DMS79 (cell line): ENCODE measurements around the gene TFR2.

Experiments used
- DNase-seq: peaks from one replicate; lab custom pipeline; 2025; lab: John Stamatoyannopoulos, UW

TFR2 gene

DNA sequence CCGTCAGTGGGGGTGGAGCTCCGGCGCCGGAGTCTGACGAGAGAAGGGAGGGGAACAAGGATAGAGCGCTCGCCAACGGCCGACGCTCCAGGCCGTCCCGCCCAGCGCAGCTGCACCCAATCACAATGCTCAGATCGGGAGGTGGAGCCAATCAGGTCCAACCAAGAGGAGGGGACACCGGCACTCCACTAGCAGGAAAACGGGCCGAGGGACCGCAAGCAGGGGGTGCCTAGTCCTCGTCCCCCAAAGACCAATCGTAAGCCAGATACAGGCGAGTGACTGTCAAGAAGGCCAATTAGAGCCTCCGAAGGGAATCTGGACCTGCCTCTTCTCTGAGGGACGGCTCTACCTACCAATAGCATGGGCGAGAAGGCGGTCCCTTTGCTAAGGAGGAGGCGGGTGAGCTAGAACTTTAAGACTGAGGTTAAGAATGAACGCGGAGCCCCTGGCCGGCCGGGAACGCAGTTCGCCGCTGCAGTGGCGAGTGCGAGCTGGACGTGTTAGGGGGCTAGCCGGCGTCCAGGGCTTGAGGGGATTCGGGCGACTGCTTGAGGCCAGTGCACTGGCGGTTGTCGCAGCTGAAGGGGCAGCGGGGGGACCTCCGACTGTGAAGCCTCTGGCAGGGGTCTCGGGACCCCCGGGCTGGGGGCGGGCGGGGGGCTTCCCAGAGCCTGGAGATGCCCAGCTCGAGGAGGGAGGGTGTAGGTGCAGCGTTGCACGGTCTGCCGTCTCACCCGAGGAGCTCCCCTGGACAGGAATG is 54.9 kb downstream of the TFR2 start, which contains the start of gene FBXO24:
FBXO24 (plus strand) TSS at position 63 of the 760 bp plus-strand sequence; CDS start at position 361, 298 bp downstream.
- peak; percentile 100 for DNase-seq

DNA sequence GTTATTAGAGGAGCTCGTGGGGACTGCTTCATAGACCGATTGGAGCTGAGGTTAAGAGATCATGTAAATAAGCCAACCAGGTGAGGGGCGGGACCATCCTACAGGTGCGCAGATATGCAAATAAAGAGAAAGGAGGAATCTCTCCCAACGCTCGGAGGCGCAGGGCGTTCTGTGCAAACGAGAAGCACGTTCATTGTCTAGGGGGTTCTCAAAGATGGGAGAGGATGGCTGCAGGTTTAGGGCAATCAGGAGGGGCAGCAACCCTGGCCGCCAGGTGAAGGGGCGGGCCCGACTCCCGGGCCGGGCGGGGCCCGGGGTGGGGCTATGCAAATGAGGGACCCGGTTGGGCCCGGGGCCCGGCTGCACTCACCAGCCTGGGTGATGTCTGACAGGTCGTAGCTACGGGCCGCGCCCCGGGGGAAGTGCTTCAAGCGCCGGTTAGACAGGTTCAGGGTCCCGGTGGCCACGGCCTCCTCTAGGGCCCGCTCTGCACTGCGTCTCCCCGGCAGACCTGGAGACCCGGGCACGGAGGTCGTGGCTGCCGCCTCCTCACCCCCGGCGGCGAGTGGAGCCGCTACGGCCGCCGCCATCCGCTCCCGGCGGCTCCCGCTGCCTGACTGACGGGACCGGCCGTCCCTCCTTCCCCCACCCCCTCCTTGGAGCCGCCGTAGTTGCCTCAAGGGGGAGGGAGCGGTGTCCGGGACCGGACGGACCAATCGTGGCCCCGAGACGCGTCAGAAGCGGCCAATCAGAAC is 55.7 kb downstream of the TFR2 start, which contains the start of gene LRCH4:
LRCH4 (minus strand) TSS at position 619 of the 755 bp plus-strand sequence; CDS start at position 590, 29 bp downstream.
- DNase-seq, result no peak

DNA sequence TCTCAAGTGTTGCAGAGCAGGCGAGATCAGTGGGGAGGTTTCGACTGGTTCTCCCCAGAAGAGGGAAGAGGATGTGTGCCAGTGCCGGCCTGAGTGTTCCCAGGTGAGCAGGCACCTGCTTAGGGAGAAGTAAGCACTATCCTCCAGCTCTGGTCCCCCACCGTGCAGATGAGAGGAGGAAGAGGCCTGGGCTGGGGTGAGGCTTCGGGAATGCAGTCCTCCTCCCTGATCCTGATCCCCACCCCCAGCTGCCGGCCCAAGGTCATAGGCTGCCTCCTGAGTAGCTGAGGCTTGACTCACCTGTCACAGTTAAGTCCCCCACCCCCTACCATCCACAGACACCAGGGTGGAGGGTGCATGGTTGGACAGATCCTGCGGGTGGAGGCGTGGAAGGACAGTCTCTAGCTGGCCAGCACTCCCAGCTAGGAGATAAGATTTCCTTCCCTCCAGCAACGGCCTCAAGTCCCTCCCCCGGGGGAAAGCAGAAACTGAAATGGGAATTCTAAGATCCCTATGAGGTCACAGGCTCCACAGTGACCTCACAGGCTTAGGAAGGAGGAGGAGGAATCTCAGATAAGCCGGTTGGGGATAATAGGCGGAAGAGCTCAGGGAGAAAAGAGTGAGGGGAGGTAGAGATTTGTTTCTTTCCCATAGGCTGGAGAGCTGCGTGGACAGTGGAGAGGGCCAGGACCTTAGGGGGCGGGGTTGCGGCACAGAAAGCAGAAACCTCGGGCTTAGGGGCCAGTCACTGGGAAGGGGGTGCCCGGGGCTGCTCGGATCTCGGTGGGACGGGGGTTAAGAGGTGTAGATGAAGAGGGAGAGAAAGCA is 56.5 kb downstream of the TFR2 start:
- peak; percentile 48 for DNase-seq

DNA sequence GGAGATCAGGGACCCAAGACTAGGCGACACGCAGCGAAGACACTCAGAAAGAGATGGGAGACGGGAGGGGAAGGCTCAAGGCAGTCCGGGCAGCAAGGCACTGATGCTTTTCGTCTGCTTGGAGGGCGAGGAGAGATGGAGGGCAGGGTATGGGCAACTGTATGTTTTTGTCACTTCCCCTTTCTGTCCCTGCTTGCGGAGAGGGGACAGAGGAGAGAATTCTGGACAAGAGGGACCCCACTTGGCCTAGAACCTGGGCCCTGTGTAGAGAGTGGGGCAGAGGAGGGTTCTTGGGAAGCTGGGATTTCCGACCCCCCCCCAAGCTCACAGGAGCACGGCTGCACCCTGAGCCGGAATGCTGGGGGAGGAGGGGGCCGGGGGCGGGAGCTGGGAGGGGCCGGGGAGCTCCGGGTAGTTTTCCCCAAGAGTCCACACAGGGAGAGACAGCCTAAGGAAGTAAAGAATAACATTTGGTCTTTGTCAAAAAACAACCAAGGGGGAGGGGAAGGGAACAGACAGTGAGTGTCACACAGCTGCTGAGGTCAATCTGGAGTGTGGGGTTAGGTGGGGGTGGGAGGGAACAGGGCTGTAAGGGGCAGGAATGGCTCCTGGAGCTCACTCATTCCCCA is 57.2 kb downstream of the TFR2 start:
- DNase-seq, result no peak

DNA sequence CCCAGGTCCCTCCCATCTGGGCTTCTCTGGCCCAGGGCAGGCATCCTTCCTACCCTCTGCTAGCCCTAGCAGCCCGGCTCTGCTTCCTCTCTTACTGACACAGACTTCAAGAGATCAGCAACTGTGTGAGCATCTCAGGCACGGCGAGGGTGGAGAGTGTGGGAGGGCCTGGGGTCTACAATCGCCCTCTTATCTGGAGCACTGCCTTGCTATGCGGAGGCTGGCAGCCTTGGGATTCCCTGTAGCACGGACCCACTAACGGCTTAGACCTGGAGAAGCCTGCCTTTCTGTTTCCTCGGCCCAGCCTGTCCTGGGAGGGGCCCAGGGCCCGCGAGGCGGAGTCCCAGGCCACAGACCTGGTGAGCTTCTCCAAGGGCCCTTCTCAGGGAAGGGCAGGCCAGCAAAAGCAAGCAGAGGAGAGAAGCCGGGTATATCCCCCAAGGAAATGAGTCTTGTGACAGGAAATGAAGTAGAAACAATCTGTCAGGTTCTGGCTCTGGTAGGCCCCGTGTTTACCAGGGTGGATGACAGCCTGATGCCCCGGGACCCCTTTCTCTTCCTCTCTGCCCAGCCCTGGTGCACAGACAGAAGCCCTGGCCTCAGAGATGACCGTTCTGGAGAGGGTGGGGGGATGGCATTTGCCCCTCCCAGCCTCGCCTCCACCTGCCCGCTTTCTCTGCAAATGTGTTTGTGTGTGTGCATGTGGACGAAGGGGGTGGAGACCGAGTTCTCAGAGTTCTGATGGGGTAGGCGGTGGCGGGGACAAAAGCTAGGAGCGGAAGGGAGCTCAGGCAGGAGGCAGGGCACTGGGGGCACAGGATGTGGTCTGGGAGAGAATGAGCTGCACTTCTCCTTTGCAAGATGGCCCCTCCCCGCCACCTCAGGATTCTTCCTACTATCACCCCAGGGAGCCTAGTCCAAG is 58.0 kb downstream of the TFR2 start:
- DNase-seq, result no peak

DNA sequence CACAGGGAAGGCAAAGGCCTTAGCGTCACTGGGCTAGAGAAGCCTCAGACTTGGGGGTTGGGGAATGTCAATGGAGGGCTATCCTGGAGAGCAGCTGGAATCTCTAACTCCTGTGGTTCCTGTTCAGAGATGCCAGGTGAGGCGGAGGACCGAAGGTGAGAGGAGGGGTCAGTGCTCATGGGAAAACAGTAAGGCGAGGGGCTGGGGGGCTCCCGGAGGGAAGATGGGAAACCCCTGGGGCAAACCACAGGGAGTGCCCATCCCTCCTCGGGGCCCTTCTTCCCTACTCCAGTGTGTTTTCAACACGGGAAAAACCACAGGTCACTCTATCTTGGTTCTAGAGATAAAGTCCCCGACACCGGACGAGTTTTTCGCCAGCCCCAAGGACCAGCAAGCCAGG is 58.7 kb downstream of the TFR2 start:
- no peak for DNase-seq

DNA sequence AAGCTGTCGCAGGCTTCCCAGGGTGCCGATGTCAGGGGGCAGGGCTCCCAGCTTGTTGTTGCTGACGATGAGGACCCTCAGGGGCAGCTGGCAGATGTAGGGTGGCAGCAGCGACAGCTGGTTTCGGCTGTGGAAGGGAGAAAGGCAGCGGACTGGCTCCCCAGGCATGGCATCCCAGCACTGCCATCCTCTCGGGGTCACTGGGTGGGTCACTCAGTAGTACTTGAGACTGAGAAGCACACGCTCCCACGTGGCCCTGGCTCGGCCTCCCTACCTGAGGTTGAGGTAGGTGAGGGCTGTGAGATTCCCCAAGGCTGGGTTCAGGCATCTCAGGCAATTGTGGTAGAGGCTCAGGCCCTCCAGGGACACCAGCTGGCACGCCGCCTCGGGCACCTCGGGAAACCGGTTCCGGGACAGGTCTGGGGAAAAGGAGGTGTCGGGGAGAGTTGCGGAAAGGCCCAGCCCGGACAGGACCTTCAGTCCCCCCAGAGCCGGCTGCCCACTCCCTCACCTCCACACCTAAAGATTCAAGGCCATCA is 59.2 kb downstream of the TFR2 start:
- DNase-seq, result peak; percentile 33

DNA sequence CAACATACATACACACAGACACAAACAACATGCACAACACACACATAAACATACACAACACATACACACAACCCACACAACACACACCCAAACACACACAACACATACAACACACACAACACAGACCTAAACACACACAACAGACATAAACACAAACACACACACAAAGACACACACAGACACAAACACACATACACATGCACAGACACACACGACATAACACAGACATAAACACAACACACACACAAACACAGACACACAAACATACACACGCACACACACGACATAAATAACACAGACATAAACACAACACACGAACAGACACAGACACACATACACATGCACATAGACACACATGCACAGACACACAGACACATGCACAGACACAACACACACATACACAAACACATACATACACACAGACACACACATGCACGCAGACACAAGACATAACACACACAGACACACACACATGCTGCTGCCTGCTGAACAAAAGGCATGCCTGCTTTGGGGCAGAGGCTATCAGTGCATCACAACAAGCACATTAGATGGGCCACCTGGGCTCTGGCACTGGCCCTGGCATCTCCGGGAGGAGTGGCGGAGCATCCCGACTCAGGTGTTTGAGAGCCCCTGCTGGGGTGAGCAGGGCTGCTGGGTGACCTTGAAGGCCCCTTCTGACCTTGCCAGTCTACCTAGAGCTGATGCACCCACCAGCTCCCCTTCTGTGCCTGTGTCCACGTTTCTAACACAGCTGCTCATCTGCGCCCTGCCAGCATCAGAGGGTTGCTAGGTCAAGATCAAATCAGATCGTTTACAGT is 60.7 kb downstream of the TFR2 start:
- DNase-seq, result no peak

DNA sequence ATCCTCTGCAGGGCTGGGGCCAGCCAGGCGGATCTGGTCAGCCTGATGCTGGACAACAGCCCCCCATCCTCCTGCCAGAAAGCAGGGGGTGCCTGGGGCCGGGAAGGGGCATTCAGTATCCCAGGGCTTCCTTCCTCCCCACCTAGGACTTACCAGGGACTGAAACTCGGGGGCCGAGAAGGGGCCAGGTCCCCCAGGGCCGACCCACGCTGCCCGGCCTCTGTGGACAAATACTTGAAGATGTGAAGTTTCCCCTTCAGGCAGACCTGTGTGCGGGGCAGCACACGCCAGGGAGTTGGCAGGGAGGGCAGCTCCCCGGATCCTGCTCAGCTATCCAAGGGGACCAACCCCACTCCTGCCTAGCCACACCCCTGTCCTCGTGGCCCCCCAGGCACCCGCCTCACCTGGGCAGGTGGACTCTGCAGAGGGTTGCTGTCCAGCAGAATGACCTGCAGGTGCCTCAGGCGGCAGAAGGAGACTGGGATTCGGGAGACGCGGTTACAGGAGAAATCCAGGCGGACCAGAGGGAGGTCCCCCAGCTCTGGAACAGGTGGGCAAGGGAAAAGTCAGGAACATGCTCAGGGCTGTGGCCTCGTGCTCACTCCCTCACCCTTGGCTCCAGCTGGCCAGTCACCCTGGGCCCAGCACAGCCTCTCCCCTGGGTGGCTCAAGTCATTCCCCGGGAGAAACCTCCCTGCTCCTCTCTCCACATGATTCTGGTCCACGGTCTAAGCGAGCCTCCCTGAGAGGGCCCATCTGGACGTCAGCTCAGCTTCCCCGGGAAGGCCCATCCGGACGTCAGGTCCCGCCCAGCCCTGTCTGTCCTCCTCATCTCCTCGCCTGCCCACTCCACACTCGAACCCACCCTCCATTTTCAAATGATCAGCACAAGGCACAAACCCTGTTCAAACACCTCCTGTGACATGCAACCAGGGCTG is 62.8 kb downstream of the TFR2 start:
- DNase-seq, result no peak

DNA sequence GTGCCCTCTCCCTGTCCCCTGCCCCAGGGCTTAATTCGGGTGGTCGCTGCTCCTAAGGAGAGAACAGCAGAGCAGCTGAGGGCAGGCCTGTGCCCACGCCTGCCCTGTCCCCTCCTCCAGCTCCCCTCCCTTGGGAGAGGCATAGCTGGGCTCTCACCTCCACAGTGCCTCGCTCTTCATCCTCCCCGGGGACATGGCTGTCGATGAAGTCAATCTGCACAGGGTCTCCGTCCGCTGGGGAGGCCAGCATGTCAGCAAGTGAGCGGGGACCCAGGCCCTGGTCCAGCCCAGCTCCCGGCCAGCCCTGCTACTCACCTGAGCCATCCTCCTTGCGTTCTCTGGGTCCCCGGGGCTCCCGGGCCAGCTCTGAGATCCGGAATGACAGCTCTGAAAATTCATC is 63.8 kb downstream of the TFR2 start:
- no peak for DNase-seq

DNA sequence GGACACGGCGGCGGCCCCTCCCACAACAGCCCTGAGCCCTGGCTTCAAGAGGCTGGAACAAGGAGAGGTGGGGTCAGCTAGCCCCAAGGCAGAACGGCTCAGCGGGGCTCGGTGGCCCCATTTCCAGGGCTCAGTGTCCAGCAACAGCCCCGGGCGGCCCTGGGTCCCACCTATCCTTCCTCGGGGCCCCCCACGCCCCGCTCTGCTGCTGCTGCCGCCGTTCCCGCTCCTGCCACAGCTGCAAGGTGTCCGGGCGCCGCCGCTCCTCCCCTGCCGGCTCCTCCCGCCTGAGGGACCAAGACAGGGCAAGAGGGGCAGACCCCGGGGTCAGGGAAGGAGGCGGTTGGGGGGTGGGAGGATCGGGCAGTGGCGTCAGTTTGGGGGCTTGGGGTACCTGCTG is 64.2 kb downstream of the TFR2 start:
- DNase-seq, result no peak

DNA sequence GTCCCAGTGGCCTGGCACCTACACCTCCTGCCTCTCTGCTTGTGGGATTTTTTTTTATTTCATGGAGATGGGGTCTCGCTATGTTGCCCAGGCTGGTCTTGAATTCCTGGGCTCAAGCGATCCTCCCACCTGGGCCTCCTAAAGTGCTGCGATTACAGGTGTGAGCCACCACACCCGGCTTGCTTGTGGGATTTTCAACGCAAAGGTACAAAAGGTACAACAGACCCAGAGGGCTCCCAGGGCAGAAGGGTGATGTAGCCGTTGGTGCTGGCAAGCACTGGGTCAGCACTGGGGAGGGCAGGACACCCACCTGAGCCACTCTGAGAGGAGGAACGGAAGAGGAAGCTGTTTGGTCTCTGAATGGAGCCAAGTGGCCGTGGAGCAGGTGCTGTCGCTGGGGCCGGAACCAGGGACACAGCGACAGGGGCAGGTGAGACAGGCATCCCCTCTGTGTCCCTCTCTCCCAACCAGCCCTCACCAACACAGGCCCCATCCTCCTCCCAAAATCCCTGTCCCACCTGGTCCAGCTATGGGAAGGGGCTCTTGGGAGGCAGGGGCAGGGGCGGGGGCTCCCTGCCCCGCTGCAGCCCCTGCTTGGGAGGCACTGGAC is 64.9 kb downstream of the TFR2 start:
- no peak for DNase-seq

DNA sequence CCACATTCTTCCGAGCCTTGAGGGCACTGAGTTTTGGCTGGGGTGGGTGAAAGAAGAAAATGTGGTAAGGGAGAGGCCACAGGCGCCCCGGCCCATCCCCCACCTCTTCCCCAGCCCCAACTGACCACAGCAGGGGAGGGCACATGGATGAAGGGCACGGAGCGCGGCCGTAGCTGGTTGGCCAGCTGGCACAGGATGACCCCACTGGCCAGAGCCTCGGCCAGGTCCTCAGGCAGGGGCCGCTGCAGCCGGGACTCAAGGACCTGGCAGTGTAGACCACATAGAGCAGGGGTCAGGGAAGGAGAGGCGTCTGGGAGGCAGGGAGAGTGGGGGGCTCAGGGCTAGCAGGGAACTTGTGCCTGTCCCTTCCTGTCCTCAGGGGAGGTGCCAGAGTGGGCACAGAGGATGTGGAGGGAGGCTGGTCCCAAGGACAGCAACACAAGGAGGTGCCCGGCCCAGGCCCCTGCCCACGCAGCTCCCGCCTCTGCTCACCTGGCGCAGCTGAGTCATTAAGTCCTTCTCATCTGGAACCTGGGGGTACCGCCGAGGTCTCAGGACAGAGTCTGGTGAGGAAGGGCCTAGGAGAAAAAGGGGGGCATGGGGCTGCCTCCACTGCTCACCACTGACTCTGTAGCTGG is 65.5 kb downstream of the TFR2 start:
- DNase-seq, result no peak

DNA sequence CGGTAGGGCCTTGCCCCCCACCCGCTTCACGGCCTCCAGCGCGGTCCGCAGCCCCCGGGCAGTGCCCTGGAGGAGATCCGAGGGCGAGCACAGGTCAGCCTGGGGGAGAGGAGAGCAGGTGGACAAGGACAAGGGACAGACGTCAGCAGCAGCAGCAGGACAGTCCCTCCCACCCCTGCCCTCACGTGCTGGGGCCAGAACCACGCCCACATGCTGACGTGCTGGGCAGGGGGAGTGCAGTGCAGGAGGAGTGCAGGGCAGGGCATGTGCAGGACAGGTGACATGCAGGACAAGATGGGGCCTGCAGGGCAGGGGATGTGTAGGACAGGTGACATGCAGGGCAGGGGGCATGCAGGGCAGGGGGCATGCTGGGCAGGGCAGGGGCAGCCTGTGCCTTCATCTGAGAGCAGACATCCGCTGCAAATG is 66.1 kb downstream of the TFR2 start:
- no peak for DNase-seq

DNA sequence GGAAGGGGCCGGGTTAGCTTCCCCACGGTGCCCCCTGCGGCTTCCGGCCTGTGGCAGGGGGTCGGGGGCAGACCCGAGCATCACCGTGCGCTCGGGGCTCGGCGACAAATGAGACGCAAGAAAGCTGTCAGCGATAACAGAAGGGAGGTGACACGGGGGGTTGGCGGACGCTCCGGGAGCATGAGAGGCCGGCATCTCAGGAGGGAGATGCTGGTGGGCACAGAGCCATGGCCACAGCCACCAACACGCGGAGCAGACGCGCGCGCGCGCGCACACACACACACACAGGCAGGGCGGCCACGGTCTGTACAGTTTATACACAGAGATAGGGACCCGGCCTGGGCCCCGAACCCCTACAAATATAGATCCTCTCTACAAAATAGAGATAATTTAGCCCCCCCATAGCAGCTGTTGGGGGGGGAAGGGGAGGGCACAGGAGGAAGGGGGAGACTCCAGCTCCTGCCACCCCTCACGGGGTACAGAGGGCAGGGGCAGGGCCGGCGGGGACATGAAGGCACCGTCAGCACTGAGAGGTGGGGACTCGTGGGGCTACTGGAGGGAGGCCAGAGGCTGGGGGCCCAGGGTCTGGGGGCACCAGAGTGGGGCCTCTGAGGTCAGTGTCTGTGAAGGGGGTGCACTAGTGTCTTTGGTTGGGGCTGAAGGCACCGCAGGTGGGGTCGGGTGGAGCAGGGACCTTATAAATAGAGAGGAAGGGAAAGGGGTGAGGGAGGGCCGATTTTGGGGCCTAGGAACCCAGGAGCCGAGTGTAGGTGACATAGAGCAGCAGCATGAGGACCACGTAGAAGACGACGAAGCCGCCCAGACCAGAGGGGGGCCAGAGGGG is 66.8 kb downstream of the TFR2 start:
- no peak for DNase-seq

DNA sequence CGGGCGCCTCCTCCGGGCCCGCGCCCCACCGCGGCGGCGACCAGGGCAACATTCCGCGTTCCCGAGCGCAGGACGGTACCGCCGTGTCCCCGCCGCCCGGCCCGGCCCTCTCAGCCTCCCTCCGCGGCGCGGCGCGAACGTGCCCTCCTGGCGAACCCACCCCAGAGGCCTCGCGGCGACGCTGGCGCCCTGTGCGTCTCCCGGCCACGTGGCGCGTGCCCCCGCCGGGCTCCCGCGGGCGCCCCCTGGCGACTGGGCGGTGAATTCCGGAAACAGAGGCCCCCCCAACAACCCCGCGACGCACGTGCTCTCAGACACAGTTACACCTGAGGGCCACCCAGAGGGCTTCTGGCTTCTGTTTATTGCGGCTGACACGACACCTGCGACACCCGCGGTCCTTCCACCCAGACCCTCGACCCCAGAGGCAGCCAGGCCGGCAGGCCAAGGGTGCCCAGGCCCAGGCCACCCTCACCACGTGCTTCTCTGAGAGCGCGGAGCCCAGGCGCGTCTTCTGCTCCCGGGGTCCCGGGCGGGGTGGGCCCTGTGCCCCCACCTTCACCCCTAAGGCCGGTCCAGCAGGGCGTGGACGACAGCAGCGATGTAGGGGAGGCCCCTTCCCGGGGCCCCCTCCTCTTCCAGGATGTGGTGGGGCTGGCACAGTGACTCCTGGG is 67.5 kb downstream of the TFR2 start, which contains the start of gene SAP25:
SAP25 (minus strand) TSS at position 210 of the 671 bp plus-strand sequence; CDS start at position 52, 158 bp downstream.
- DNase-seq, result no peak
